Fibroblast of lung (primary cell): ENCODE measurements around the gene CYLD. TPM values are rescaled to one million over a fixed set of nuclear protein-coding genes. Genes with fewer than 3 reads are reported as not detected.

ENCODE experiments used
- DNase-seq, 2 donors: peaks; one replicate each; pipeline versions ENCODE4 v3.0.0 to v3.0.0-alpha.2; 2010; ENCODE audit warnings: low read depth in 2 of 2
- H2AFZ ChIP-seq: 2 replicates; pipeline ENCODE4 v1.5.1; 2012; ENCODE audit warnings: low read length, control low read depth, inconsistent platforms
- H3K27ac ChIP-seq: 2 replicates; pipeline ENCODE4 v1.5.1; 2011; ENCODE audit warnings: low read length, control low read depth; ENCODE audit not compliant: insufficient read depth
- H3K27me3 ChIP-seq: 2 replicates; pipeline ENCODE4 v1.5.1; 2011; ENCODE audit warnings: mild to moderate bottlenecking, low read length; ENCODE audit not compliant: control insufficient read depth, insufficient read depth
- H3K36me3 ChIP-seq: 2 replicates; pipeline ENCODE4 v1.5.1; 2011; ENCODE audit warnings: low read length; ENCODE audit not compliant: control insufficient read depth, insufficient read depth
- H3K4me1 ChIP-seq: 2 replicates; pipeline ENCODE4 v1.5.1; 2011; ENCODE audit warnings: low read length; ENCODE audit not compliant: control insufficient read depth, insufficient read depth; ENCODE audit errors: extremely low read depth
- H3K4me2 ChIP-seq: 2 replicates; pipeline ENCODE4 v1.5.1; 2011; ENCODE audit warnings: low read length, control low read depth; ENCODE audit not compliant: insufficient read depth; ENCODE audit errors: extremely low read depth
- H3K4me3 ChIP-seq, 4 experiments: fragments of 200-600 bp in 1 of 4; sonication (generic) in 1 of 4; replicated peaks in 1 of 4; 2 replicates each; pipeline ENCODE4 v1.5.1; 2011 to 2016; ENCODE audit warnings: low read length in 4 of 4, low read depth in 3 of 4, mild to moderate bottlenecking in 3 of 4, control low read depth in 2 of 4, inconsistent platforms in 1 of 4, mixed read lengths in 1 of 4; ENCODE audit not compliant: insufficient read depth in 1 of 4; ENCODE audit errors: control extremely low read depth in 1 of 4
- H3K79me2 ChIP-seq: 2 replicates; pipeline ENCODE4 v1.5.1; 2012; ENCODE audit warnings: mild to moderate bottlenecking, low read length, inconsistent platforms; ENCODE audit not compliant: control insufficient read depth, insufficient read depth
- H3K9ac ChIP-seq: 2 replicates; pipeline ENCODE4 v1.5.1; 2011; ENCODE audit warnings: mild to moderate bottlenecking, low read length, control low read depth; ENCODE audit not compliant: insufficient read depth
- H3K9me3 ChIP-seq: 2 replicates; pipeline ENCODE4 v1.5.1; 2012; ENCODE audit warnings: low read depth, low read length; ENCODE audit not compliant: control insufficient read depth, insufficient read depth
- H4K20me1 ChIP-seq: 2 replicates; pipeline ENCODE4 v1.5.1; 2011; ENCODE audit warnings: low read length; ENCODE audit not compliant: control insufficient read depth, insufficient read depth; ENCODE audit errors: extremely low read depth
- EZH2 ChIP-seq: IDR thresholded peaks from 2 replicates; pipeline ENCODE4 v1.5.1; 2012; ENCODE audit warnings: low read length, control low read depth, mild to moderate bottlenecking; ENCODE audit errors: missing control alignments
- polyA plus RNA-seq, 2 donors: library from polyadenylated mRNA; depleted of rRNA in 1 of 2; stranded (reverse) in 1 of 2; unstranded in 1 of 2; fragments of >200 nt; gene quantifications; 2 replicates each; pipeline ENCODE4 v1.2.1, GENCODE V29; 2011 to 2012; ENCODE audit warnings: missing spikeins in 1 of 2
- total RNA-seq: library from RNA; depleted of rRNA; stranded (reverse); fragments of >200 nt; gene quantifications from 2 replicates; pipeline ENCODE4 v1.2.1, GENCODE V29; 2014
- TF ChIP-seq, protein P1 (sequence below), 2 donors: IDR thresholded peaks in 1 of 2; conservative IDR thresholded peaks in 1 of 2; 1 replicate in 1 of 2; 2 replicates in 1 of 2; pipeline ENCODE4 v1.5.1; 2011 to 2012; ENCODE audit warnings: low read length in 2 of 2, control low read depth in 1 of 2, inconsistent platforms in 1 of 2, low read depth in 1 of 2, mild to moderate bottlenecking in 1 of 2

Gene CYLD
- total and polyA plus RNA-seq, 2 donors (not counting 1 experiment from before 2014, with no cell fraction given), result 22.1 to 66.7 TPM

DNA sequence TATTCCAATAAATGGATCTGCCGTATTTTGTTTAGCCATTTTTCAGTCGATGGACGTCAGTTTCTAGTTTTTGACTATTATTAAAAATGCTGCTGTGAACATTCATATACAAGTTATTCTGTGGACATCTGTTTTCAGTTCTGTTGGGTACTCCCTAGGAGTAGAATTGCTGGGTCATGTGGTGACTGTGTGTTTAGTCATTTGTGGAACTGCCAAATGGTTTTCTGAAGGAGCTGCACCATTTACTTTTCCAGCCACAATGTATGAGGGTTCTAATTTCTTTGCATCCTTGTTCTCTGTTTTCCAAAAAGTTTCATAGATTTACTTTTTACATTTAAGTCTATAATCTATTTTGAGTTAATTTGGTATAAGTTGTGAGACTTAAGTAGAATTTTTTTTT lies 29.5 kb downstream of the CYLD start:
- peak; percentile 60 to 77 for DNase-seq
- Histone ChIP-seq H3K4me3 (no peak overlapping the region), H2AFZ (no peak overlapping the region), H3K36me3 (no peaks in the 10 kb centered on the region), H3K4me2 (no peak overlapping the region), H3K9ac (no peak overlapping the region), H3K9me3 (no peaks in the 10 kb centered on the region), H3K79me2 (peaks cover 5% of the 10 kb centered on the region), H4K20me1 (no peaks in the 10 kb centered on the region), H3K27me3 (no peaks in the 10 kb centered on the region), H3K27ac (no peak overlapping the region), H3K4me1 (no peaks in the 10 kb centered on the region)
- TF ChIP-seq, protein P1, sequence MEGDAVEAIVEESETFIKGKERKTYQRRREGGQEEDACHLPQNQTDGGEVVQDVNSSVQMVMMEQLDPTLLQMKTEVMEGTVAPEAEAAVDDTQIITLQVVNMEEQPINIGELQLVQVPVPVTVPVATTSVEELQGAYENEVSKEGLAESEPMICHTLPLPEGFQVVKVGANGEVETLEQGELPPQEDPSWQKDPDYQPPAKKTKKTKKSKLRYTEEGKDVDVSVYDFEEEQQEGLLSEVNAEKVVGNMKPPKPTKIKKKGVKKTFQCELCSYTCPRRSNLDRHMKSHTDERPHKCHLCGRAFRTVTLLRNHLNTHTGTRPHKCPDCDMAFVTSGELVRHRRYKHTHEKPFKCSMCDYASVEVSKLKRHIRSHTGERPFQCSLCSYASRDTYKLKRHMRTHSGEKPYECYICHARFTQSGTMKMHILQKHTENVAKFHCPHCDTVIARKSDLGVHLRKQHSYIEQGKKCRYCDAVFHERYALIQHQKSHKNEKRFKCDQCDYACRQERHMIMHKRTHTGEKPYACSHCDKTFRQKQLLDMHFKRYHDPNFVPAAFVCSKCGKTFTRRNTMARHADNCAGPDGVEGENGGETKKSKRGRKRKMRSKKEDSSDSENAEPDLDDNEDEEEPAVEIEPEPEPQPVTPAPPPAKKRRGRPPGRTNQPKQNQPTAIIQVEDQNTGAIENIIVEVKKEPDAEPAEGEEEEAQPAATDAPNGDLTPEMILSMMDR (conservative IDR thresholded peaks at IDR 0.05 in 1 of 2, IDR thresholded peaks at IDR 0.05 in 1 of 2; ENCODE audit: low read depth in 1 of 2, low read length in 2 of 2), result no peak
- no peak for TF ChIP-seq EZH2

DNA sequence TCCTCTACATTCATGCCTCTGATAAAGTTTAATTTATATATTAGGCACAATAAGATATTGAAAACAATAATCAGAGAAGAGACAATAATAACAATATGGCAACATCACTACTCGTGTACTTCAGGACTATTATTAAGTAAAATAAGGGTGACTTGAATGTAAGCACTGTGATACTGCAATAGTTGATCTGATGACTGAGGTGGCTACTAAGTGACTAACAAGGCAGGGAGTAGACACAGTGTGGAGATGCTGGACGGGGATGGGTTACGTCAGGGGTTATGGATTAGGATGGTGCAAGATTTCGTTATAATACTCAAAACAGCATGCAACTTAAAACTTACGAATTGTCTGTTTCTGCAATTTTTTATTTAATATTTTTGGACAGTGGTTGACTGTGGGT lies 32.5 kb downstream of the CYLD start:
- no peak overlapping the region for H3K4me3 ChIP-seq
- no peak overlapping the region for H3K4me2 ChIP-seq
- H3K9ac ChIP-seq, result no peak overlapping the region
- H3K4me1 ChIP-seq, result no peaks in the 10 kb centered on the region
- peaks cover 5% of the 10 kb centered on the region for H3K79me2 ChIP-seq
- DNase-seq, result no peak
- peaks cover 2% of the 10 kb centered on the region for H3K36me3 ChIP-seq
- TF ChIP-seq EZH2, result no peak
- TF ChIP-seq, protein P1 (conservative IDR thresholded peaks at IDR 0.05 in 1 of 2, IDR thresholded peaks at IDR 0.05 in 1 of 2; ENCODE audit: low read depth in 1 of 2, low read length in 2 of 2), result no peak
- H4K20me1 ChIP-seq, result no peaks in the 10 kb centered on the region
- H3K9me3 ChIP-seq, result no peaks in the 10 kb centered on the region
- H3K27me3 ChIP-seq, result no peaks in the 10 kb centered on the region
- H2AFZ ChIP-seq, result no peak overlapping the region
- no peak overlapping the region for H3K27ac ChIP-seq

DNA sequence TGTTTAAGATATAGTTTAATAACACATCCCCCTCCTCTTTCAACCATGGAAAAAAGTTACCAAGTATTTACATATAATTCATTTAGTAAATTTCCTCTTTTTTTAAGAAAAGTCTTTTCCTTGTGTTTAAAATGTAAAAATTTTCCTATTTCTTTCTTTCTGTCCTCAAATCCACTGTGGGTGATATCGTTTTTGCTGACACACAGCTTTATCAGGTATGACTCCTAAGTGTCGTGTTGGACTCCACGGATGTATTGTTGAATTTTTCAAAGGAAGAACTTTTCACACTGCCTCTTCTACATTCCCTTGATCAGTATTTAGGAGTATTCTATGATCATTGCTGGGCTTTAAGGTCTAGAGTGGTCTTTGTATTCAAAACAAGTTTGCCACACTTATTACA lies 33.1 kb downstream of the CYLD start:
- H3K4me1 ChIP-seq, result no peaks in the 10 kb centered on the region
- no peak overlapping the region for H3K4me3 ChIP-seq
- no peak overlapping the region for H3K9ac ChIP-seq
- DNase-seq, result no peak
- H3K79me2 ChIP-seq, result peaks cover 3% of the 10 kb centered on the region
- no peaks in the 10 kb centered on the region for H3K9me3 ChIP-seq
- no peak for TF ChIP-seq EZH2
- TF ChIP-seq, protein P1 (conservative IDR thresholded peaks at IDR 0.05 in 1 of 2, IDR thresholded peaks at IDR 0.05 in 1 of 2; ENCODE audit: low read depth in 1 of 2, low read length in 2 of 2), result no peak
- H3K4me2 ChIP-seq, result no peak overlapping the region
- no peak overlapping the region for H3K27ac ChIP-seq
- H3K36me3 ChIP-seq, result peaks cover 3% of the 10 kb centered on the region
- H4K20me1 ChIP-seq, result no peaks in the 10 kb centered on the region
- no peak overlapping the region for H2AFZ ChIP-seq
- H3K27me3 ChIP-seq, result no peaks in the 10 kb centered on the region
